HepG2 (cell line): ENCODE data around the gene EBPL. TPM values are rescaled to one million over a fixed set of nuclear protein-coding genes. Genes with fewer than 3 reads are reported as not detected.

Experiments used
- HMGXB3 ChIP-seq: sonication (generic); formaldehyde crosslinking; IDR thresholded peaks from 2 replicates; pipeline ENCODE4 v1.4.0; 2020; ENCODE audit warnings: missing genetic modification reagents, borderline replicate concordance
- JUNB ChIP-seq: sonication (generic); formaldehyde crosslinking; IDR thresholded peaks from 2 replicates; pipeline ENCODE4 v1.8.0; 2022; ENCODE audit warnings: missing genetic modification reagents, mild to moderate bottlenecking, borderline replicate concordance
- KDM5B ChIP-seq: sonication (generic); formaldehyde crosslinking; IDR thresholded peaks from 2 replicates; pipeline ENCODE4 v1.4.0; 2020; ENCODE audit warnings: missing genetic modification reagents, mild to moderate bottlenecking, borderline replicate concordance
- LRRFIP1 ChIP-seq: sonication (generic); formaldehyde crosslinking; conservative IDR thresholded peaks from 2 replicates; pipeline ENCODE4 v1.4.0; 2020; ENCODE audit warnings: missing genetic modification reagents
- NR2F6 ChIP-seq, 2 experiments: IDR thresholded peaks; 2 replicates each; pipeline ENCODE4 v1.6.1; 2016; ENCODE audit warnings: antibody characterized with exemption in 1 of 2, mild to moderate bottlenecking in 1 of 2
- ZNF136 ChIP-seq: sonication (generic); formaldehyde crosslinking; IDR thresholded peaks from 2 replicates; pipeline ENCODE4 v1.8.1; 2022; ENCODE audit warnings: low read depth, mild to moderate bottlenecking, moderate library complexity, missing genetic modification reagents
- ZNF670 ChIP-seq: sonication (generic); formaldehyde crosslinking; IDR thresholded peaks from 2 replicates; pipeline ENCODE4 v1.8.0; 2022; ENCODE audit warnings: mild to moderate bottlenecking, missing genetic modification reagents, borderline replicate concordance
- ZNF761 ChIP-seq: sonication (generic); formaldehyde crosslinking; conservative IDR thresholded peaks from 2 replicates; pipeline ENCODE4 v1.4.0; 2020; ENCODE audit warnings: mild to moderate bottlenecking, missing genetic modification reagents
- ZNF770 ChIP-seq: sonication (generic); formaldehyde crosslinking; IDR thresholded peaks from 2 replicates; pipeline ENCODE4 v1.5.0; 2020; ENCODE audit warnings: mild to moderate bottlenecking, missing genetic modification reagents
- ZNF841 ChIP-seq: sonication (generic); formaldehyde crosslinking; IDR thresholded peaks from 2 replicates; pipeline ENCODE4 v1.8.1; 2023; ENCODE audit warnings: missing genetic modification reagents, borderline replicate concordance
- polyA plus RNA-seq, 8 experiments: library from polyadenylated mRNA; depleted of rRNA in 3 of 8; stranded (reverse) in 7 of 8; unstranded in 1 of 8; fragments of >200 nt; fragmentation: Illumina TruSeq in 4 of 8; extraction: Trizol in 4 of 8; gene quantifications; 2 replicates each; pipeline versions ENCODE4 v1.2.1 to v1.2.3, GENCODE V29; 2011 to 2016; ENCODE audit warnings: low read depth in 4 of 8, missing spikeins in 1 of 8, mixed read lengths in 1 of 8; ENCODE audit not compliant: insufficient read depth in 1 of 8
- total RNA-seq, 5 experiments: library from RNA; depleted of rRNA; stranded (reverse); fragments of >200 nt; fragmentation: Illumina TruSeq; extraction: Trizol; gene quantifications; 2 replicates each; pipeline ENCODE4 v1.2.3, GENCODE V29; 2016; ENCODE audit warnings: low read depth in 1 of 5
- TF ChIP-seq, protein P1 (sequence below): sonication (generic); formaldehyde crosslinking; IDR thresholded peaks from 2 replicates; pipeline ENCODE4 v1.8.0; 2022; ENCODE audit warnings: missing genetic modification reagents, mild to moderate bottlenecking, inconsistent platforms, borderline replicate concordance
- TF ChIP-seq, protein P2 (sequence below): sonication (generic); formaldehyde crosslinking; conservative IDR thresholded peaks from 2 replicates; pipeline ENCODE4 v1.8.1; 2023; ENCODE audit warnings: missing genetic modification reagents

Gene EBPL
- total and polyA plus RNA-seq, 2 of the 13 experiments (the other 11 are each of a cell fraction or from before 2014, with no cell fraction given): 96.5 to 152 TPM

GRCh38 chr13:49690995-49691784 is at the start of gene EBPL (continued):
- TF ChIP-seq HMGXB3 (CRISPR knock-in tag) (0 out of 2 replicates have a peak, but pooled peaks have one; percentile 31), NR2F6 (IDR thresholded peaks at IDR 0.05) (no peak), NR2F6 (CRISPR knock-in tag; IDR thresholded peaks at IDR 0.05) (no peak), ZNF841 (CRISPR knock-in tag) (no peak), ZNF761 (peak; percentile 76), ZNF136 (CRISPR knock-in tag) (no peak), ZNF770 (CRISPR knock-in tag) (no peak), KDM5B (CRISPR knock-in tag) (peak; percentile 95), ZNF670 (CRISPR knock-in tag) (0 out of 2 replicates have a peak, but pooled peaks have one; percentile 59), JUNB (CRISPR knock-in tag) (no peak), LRRFIP1 (CRISPR knock-in tag) (no peak)
- TF ChIP-seq, protein P1, sequence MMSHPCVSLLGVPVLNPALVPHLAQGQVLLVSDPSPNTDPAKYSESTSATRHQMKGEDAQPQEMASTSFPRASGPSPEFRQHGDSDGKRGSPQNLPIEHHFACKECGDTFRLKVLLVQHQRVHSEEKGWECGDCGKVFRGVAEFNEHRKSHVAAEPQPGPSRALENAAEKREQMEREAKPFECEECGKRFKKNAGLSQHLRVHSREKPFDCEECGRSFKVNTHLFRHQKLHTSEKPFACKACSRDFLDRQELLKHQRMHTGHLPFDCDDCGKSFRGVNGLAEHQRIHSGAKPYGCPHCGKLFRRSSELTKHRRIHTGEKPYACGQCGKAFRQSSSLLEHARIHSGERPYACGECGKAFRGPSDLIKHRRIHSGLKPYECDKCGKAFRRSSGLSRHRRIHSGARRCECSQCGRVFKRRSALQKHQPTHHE (CRISPR knock-in tag): no peak; the same call in 1 of the 2 replicates
- TF ChIP-seq, protein P2, sequence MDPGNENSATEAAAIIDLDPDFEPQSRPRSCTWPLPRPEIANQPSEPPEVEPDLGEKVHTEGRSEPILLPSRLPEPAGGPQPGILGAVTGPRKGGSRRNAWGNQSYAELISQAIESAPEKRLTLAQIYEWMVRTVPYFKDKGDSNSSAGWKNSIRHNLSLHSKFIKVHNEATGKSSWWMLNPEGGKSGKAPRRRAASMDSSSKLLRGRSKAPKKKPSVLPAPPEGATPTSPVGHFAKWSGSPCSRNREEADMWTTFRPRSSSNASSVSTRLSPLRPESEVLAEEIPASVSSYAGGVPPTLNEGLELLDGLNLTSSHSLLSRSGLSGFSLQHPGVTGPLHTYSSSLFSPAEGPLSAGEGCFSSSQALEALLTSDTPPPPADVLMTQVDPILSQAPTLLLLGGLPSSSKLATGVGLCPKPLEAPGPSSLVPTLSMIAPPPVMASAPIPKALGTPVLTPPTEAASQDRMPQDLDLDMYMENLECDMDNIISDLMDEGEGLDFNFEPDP: peak; percentile 80; the same call in 1 of the 2 replicates
